Loucy (cell line): ENCODE measurements around the gene PROP1.

Experiments used
- H2AFZ ChIP-seq: fragments of 200-600 bp; sonication (generic); 2 replicates; pipeline ENCODE4 v1.6.0; 2016; ENCODE audit warnings: antibody characterized with exemption, mild to moderate bottlenecking, low read length, moderate library complexity
- H3F3A ChIP-seq: fragments of 200-600 bp; 2 replicates; pipeline ENCODE4 v1.6.0; 2016; ENCODE audit warnings: antibody characterized with exemption, low read depth, mild to moderate bottlenecking
- H3K27me3 ChIP-seq: fragments of 200-600 bp; sonication (generic); 2 replicates; pipeline ENCODE4 v1.6.1; 2014; ENCODE audit warnings: low read length, mild to moderate bottlenecking; ENCODE audit not compliant: insufficient read depth, poor library complexity, severe bottlenecking
- H3K36me3 ChIP-seq: fragments of 200-600 bp; sonication (generic); 2 replicates; pipeline ENCODE4 v1.6.1; 2016; ENCODE audit warnings: low read length; ENCODE audit not compliant: insufficient read depth
- H3K4me1 ChIP-seq: fragments of 200-600 bp; sonication (generic); 2 replicates; pipeline ENCODE4 v1.5.1; 2014; ENCODE audit warnings: low read length, mild to moderate bottlenecking; ENCODE audit not compliant: insufficient read depth, poor library complexity, severe bottlenecking
- H3K4me2 ChIP-seq: fragments of 200-600 bp; sonication (generic); 2 replicates; pipeline ENCODE4 v1.6.0; 2014; ENCODE audit warnings: antibody characterized with exemption, low read length, low read depth, mild to moderate bottlenecking; ENCODE audit not compliant: poor library complexity, severe bottlenecking
- H3K4me3 ChIP-seq: fragments of 200-600 bp; sonication (generic); 2 replicates; pipeline ENCODE4 v1.5.1; 2014; ENCODE audit warnings: low read length, mild to moderate bottlenecking, mixed read lengths; ENCODE audit not compliant: poor library complexity, severe bottlenecking
- H3K79me2 ChIP-seq: fragments of 200-600 bp; sonication (generic); 2 replicates; pipeline ENCODE4 v1.6.1; 2014; ENCODE audit warnings: low read length; ENCODE audit not compliant: insufficient read depth
- H3K9ac ChIP-seq: fragments of 200-600 bp; sonication (generic); 2 replicates; pipeline ENCODE4 v1.6.0; 2014; ENCODE audit warnings: mild to moderate bottlenecking, low read depth, low read length, moderate library complexity; ENCODE audit not compliant: poor library complexity, severe bottlenecking
- H3K9me2 ChIP-seq: fragments of 200-600 bp; sonication (generic); replicated peaks from 2 replicates; pipeline ENCODE4 v1.6.1; 2016; ENCODE audit warnings: low read depth, low read length, mixed read lengths
- H3K9me3 ChIP-seq: fragments of 200-600 bp; sonication (generic); 2 replicates; pipeline ENCODE4 v1.6.1; 2014; ENCODE audit warnings: mild to moderate bottlenecking, antibody characterized with exemption, low read length, low read depth; ENCODE audit not compliant: insufficient read depth
- H4K20me1 ChIP-seq: fragments of 200-600 bp; sonication (generic); 2 replicates; pipeline ENCODE4 v1.6.0; 2014; ENCODE audit warnings: antibody characterized with exemption, low read length, mild to moderate bottlenecking; ENCODE audit not compliant: insufficient read depth, poor library complexity, severe bottlenecking
- CTCF ChIP-seq: fragments of 200-600 bp; sonication (generic); conservative IDR thresholded peaks from 2 replicates; pipeline ENCODE4 v1.5.1; 2014; ENCODE audit warnings: mild to moderate bottlenecking, antibody characterized with exemption, low read length
- EZH2phosphoT487 ChIP-seq: fragments of 200-600 bp; IDR thresholded peaks from 2 replicates; pipeline ENCODE4 v1.6.1; 2018; ENCODE audit warnings: antibody characterized with exemption, mild to moderate bottlenecking, moderate library complexity, borderline replicate concordance

PROP1 gene

GRCh38 chr5:177994561-177995190 lies 1.4 kb downstream of the PROP1 start:
- H3K36me3 ChIP-seq, result no peaks in the 10 kb centered on the region
- H3K4me3 ChIP-seq, result no peak overlapping the region
- H3K27me3 ChIP-seq, result no peaks in the 10 kb centered on the region
- H2AFZ ChIP-seq, result no peak overlapping the region
- no peaks in the 10 kb centered on the region for H3K79me2 ChIP-seq
- no peaks in the 10 kb centered on the region for H4K20me1 ChIP-seq
- no peaks in the 10 kb centered on the region for H3F3A ChIP-seq
- H3K9me3 ChIP-seq, result no peaks in the 10 kb centered on the region
- no peak overlapping the region for H3K9ac ChIP-seq
- no peaks in the 10 kb centered on the region for H3K9me2 ChIP-seq
- TF ChIP-seq CTCF, result no peak
- TF ChIP-seq EZH2phosphoT487, result no peak
- H3K4me1 ChIP-seq, result no peaks in the 10 kb centered on the region
- no peak overlapping the region for H3K4me2 ChIP-seq

- Histone ChIP-seq H3K9ac (no peak overlapping the region), H3F3A (no peaks in the 10 kb centered on the region), H3K4me1 (no peaks in the 10 kb centered on the region), H3K9me2 (no peaks in the 10 kb centered on the region), H3K4me2 (no peak overlapping the region), H3K27me3 (no peaks in the 10 kb centered on the region), H4K20me1 (no peaks in the 10 kb centered on the region), H3K79me2 (no peaks in the 10 kb centered on the region), H3K4me3 (no peak overlapping the region), H3K9me3 (no peaks in the 10 kb centered on the region), H2AFZ (no peak overlapping the region), H3K36me3 (no peaks in the 10 kb centered on the region)
- no peak for TF ChIP-seq EZH2phosphoT487
- no peak for TF ChIP-seq CTCF
These were observed 2.0 kb downstream of the PROP1 start for GRCh38 chr5:177994063-177994462.

- Histone ChIP-seq H3K36me3 (no peaks in the 10 kb centered on the region), H3F3A (no peaks in the 10 kb centered on the region), H3K4me2 (no peak overlapping the region), H3K79me2 (no peaks in the 10 kb centered on the region), H3K4me1 (no peaks in the 10 kb centered on the region), H3K9ac (no peak overlapping the region), H3K4me3 (no peak overlapping the region), H3K9me3 (no peaks in the 10 kb centered on the region), H2AFZ (no peak overlapping the region), H4K20me1 (no peaks in the 10 kb centered on the region), H3K9me2 (no peaks in the 10 kb centered on the region), H3K27me3 (no peaks in the 10 kb centered on the region)
- no peak for TF ChIP-seq EZH2phosphoT487
These were observed 3.6 kb downstream of the PROP1 start for GRCh38 chr5:177992466-177992865.
